ENCODE data around the gene SPAG16. TPM values are rescaled to one million over a fixed set of nuclear protein-coding genes. Genes with fewer than 3 reads are reported as not detected.

Gene SPAG16
- total and polyA plus RNA-seq, 11 donors: 9.8 to 26.1 (median 15.2) TPM

DNA sequence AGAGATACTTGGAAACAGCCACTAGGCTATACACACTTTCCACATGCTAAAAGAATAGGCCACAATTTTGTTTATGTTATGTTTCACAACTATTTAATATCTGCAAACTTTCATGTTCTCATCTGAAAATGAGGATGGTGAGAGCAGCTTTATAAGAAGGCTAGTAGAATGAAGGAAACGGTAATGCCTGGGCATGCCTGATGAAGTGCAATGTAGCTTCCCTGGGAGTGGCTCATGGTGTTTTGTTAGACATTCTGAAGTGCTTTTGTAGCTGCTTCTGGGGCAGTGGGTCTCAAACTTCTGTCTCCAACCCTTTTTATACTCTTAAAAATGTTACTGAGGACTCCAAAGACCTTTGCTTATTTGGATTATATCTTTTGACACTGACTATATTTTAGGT, 933.3 kb downstream of the SPAG16 start:
- no peak for TF ChIP-seq POLR2A (IDR thresholded peaks at IDR 0.05)
- TF ChIP-seq, protein P1, sequence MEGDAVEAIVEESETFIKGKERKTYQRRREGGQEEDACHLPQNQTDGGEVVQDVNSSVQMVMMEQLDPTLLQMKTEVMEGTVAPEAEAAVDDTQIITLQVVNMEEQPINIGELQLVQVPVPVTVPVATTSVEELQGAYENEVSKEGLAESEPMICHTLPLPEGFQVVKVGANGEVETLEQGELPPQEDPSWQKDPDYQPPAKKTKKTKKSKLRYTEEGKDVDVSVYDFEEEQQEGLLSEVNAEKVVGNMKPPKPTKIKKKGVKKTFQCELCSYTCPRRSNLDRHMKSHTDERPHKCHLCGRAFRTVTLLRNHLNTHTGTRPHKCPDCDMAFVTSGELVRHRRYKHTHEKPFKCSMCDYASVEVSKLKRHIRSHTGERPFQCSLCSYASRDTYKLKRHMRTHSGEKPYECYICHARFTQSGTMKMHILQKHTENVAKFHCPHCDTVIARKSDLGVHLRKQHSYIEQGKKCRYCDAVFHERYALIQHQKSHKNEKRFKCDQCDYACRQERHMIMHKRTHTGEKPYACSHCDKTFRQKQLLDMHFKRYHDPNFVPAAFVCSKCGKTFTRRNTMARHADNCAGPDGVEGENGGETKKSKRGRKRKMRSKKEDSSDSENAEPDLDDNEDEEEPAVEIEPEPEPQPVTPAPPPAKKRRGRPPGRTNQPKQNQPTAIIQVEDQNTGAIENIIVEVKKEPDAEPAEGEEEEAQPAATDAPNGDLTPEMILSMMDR (IDR thresholded peaks at IDR 0.05): no peak
- H3K4me3 ChIP-seq: no peak overlapping the region
- DNase-seq (no peak), ATAC-seq (no peak)
- intact Hi-C loops (cut with DNase I): no loop called here
- H3K27me3 ChIP-seq: no peaks in the 10 kb centered on the region
- no peaks in the 10 kb centered on the region for H3K36me3 ChIP-seq
- no peak overlapping the region for H3K27ac ChIP-seq
- no peaks in the 10 kb centered on the region for H3K4me1 ChIP-seq
- no peaks in the 10 kb centered on the region for H3K9me3 ChIP-seq
- WGBS, 4 donors: 62 to 85% (median 74%) methylated on average over 1 of the region's 1 CpG

DNA sequence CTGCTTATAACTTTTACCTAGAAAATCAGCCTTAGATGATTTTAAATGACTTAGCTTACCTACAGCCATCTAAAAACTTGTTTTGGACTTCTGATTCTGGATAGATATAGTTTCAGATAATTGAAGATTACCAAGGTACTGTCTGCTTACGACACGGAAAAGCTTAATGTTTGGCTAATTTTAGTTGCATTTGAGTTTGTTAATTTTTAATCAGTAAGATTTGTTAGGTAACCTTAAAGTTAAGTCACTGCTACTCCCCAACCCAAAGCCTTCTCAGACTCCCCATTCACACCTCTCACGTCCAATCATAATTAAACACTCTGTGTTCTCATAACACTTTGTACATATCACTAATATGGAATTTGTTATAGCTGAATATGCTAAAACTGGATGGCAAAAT, 936.0 kb downstream of the SPAG16 start:
- ATAC-seq: no peak
- H3K4me1 ChIP-seq: no peaks in the 10 kb centered on the region
- no peaks in the 10 kb centered on the region for H3K27me3 ChIP-seq
- no peaks in the 10 kb centered on the region for H3K9me3 ChIP-seq
- 56 to 63% (median 59%) methylated on average over 3 of the region's 3 CpGs for WGBS, 4 donors
- DNase-seq: no peak
- no peaks in the 10 kb centered on the region for H3K36me3 ChIP-seq
- no peak overlapping the region for H3K4me3 ChIP-seq
- no peak overlapping the region for H3K27ac ChIP-seq
- no peak for TF ChIP-seq POLR2A (IDR thresholded peaks at IDR 0.05)
- TF ChIP-seq, protein P1 (IDR thresholded peaks at IDR 0.05): no peak
- intact Hi-C loops (cut with DNase I): no loop called here

DNA sequence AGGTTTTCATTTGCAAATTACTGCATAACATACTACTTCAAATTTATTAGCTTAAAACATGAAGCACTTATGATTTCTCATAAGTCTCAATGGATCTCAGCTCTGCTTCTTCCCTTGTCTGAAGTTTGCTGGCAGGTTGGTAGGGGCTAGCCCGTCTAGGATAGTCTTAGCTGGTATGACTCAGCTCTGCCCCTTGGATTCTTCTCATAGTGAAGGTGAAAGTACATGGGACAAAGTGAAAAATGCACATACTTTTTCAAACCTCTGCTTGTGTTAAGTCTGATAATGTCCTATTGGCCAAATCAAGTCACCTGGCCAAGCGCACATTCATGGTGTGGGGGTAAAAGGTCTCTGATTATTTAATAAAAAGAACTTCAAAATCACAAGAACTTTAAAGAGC, 941.8 kb downstream of the SPAG16 start:
- intact Hi-C loops (cut with DNase I): no loop called here

DNA sequence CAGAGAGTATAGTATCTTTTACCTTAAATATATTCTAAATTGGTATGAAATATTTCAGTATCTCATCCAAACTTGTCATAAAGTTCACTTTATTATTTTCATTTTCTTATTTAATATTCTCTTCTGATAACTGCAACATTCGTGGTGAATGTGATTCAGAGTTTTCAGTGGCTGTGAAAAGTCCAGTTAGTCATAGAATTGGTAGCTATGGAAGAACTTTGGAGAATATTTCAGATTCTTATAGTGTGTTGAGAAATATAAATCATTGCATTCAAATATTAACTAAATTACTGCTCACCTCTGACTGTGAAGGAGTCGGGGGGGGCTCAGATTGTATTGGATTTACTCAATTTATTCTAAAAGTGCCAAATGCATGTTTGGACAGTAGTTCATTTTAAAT, 948.0 kb downstream of the SPAG16 start:
- no peak for ATAC-seq
- 54 to 70% (median 69%) methylated on average over 2 of the region's 2 CpGs for WGBS, 4 donors

More for the DNA sequence above, 941.8 kb downstream of the SPAG16 start:
- no peak for DNase-seq
- Histone ChIP-seq H3K27ac (no peak overlapping the region), H3K9me3 (no peaks in the 10 kb centered on the region), H3K4me3 (no peak overlapping the region), H3K4me1 (no peaks in the 10 kb centered on the region), H3K27me3 (no peaks in the 10 kb centered on the region), H3K36me3 (no peaks in the 10 kb centered on the region)
- no peak for ATAC-seq
- TF ChIP-seq POLR2A (IDR thresholded peaks at IDR 0.05): no peak
- TF ChIP-seq, protein P1 (IDR thresholded peaks at IDR 0.05): no peak
- 73 to 86% (median 78%) methylated on average over 2 of the region's 2 CpGs for WGBS, 4 donors

More for the DNA sequence above, 948.0 kb downstream of the SPAG16 start:
- no peak for DNase-seq
- intact Hi-C loops (cut with DNase I): no loop called here
- H3K36me3 ChIP-seq: no peaks in the 10 kb centered on the region
- H3K4me1 ChIP-seq: no peaks in the 10 kb centered on the region
- H3K4me3 ChIP-seq: no peak overlapping the region
- no peaks in the 10 kb centered on the region for H3K9me3 ChIP-seq
- H3K27me3 ChIP-seq: no peaks in the 10 kb centered on the region
- no peak for TF ChIP-seq POLR2A (IDR thresholded peaks at IDR 0.05)
- TF ChIP-seq, protein P1 (IDR thresholded peaks at IDR 0.05): no peak
- H3K27ac ChIP-seq: no peak overlapping the region

Measured in heart left ventricle (tissue), 16 donors.